Measurements from ENCODE around the gene ULK4.

Gene ULK4

GRCh38 chr3:41198046-41198445 is 763.9 kb downstream of the ULK4 start (continued):
- TF ChIP-seq ZNF280D (tag by site-specific recombination; IDR thresholded peaks at IDR 0.05) (no peak), ZNF426 (tag by site-specific recombination; IDR thresholded peaks at IDR 0.05) (no peak), ZBTB17 (tag by site-specific recombination; IDR thresholded peaks at IDR 0.05) (no peak), ZNF391 (tag by site-specific recombination; IDR thresholded peaks at IDR 0.05; ENCODE audit: borderline replicate concordance, low read depth) (no peak)
